Measurements from ENCODE around the gene CNTD1.

- TF ChIP-seq CTCF (IDR thresholded peaks at IDR 0.05; ENCODE audit: low read depth, low read length) (no peak), EZH2phosphoT487 (IDR thresholded peaks at IDR 0.05; ENCODE audit: low read depth) (no peak)
Observed at GRCh38 chr17:42760652-42761581, 37.7 kb upstream of the CNTD1 start, which contains the start of gene RAMP2.
